ENCODE results near the gene MAP3K9.
"Not testable (repeated sequence)": the region's sequence is repeated elsewhere in the genome, so short reads cannot be mapped to it uniquely, and the experiment has no call there.

Gene MAP3K9

GRCh38 chr14:70809225-70810219 is at the start of gene MAP3K9:
Gene MAP3K9, minus strand, starts transcription at chr14:70809513. Its CDS starts 342 bp downstream, at chr14:70809171.
- peak; percentile 71 to 86 for DNase-seq (ENCODE audit: low read depth in 1 of 2, low spot score in 1 of 2)

DNA sequence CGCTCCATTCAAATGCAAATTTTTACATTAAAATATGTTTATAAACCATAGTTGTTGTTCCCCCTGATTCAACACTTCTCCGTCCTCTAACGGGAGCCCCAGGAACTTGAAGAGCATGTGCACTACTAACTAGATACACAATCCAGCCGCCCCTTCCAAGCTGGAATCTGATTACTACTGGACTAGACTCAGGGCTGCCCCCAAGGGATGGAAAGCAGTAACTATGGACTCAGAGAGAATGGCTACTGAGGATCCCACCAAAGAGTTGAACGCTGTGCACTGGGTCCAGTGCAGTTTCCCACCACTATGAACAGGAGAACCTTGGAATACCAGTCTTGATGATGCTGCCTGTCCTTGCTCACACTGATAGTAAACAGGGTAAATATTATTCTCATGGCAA is 49.3 kb upstream of the MAP3K9 start:
- no peak for DNase-seq (ENCODE audit: low read depth in 1 of 2, low spot score in 1 of 2)

DNA sequence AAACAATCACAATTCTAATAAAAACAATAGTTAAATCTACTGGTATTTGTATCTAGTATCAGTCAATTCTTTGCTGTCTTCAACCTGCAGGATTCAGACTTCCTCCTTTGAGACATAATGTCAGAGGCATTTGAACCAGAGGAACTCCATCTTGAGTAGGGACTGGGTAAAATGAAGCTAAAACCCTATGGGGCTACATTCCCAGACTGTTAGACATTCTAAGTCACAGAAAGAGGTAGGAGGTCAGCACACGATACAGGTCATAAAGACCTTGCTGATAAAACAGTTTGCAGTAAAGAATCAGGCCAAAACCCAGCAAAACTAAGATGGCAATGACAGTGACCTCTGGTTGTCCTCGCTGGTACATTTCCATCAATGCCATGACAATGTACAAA is 48.2 kb upstream of the MAP3K9 start:
- no peak for DNase-seq (ENCODE audit: low read depth in 1 of 2, low spot score in 1 of 2)

DNA sequence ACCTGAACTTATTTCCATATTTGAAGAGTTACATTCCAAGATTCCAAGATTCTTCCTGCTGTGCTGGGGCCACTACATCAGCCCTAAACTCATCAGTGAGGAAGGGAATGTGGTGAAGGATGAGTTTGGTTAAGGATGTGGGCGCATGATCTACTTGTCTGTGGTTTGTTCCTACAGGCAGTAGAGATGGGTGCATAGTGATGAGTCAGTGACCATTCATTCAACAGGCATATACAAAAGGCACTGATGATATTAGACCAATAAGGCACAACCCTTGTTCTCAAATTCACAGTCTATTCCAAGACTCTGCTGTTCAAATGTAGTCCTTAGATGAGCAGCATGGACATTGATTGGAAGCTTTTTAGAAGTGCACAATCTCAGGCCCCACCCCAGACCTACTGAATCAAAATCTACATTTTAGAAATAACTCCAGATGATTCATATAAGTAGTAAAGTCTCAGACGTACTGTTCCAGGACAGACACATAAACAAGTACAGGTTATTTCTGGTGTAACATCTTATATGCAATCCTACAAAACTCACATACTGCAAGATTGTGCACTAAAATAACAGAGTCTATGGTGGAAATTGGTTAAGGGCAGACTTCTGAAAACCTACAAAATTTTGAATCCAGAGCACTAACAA is 47.7 kb upstream of the MAP3K9 start:
- no peak for DNase-seq (ENCODE audit: low read depth in 1 of 2, low spot score in 1 of 2)

GRCh38 chr14:70855486-70855885 is 46.2 kb upstream of the MAP3K9 start:
- no peak for DNase-seq (ENCODE audit: low read depth in 1 of 2, low spot score in 1 of 2)

- DNase-seq (ENCODE audit: low read depth in 1 of 2, low spot score in 1 of 2): not testable (repeated sequence)
Measured at GRCh38 chr14:70853658-70854057, 44.3 kb upstream of the MAP3K9 start.

DNA sequence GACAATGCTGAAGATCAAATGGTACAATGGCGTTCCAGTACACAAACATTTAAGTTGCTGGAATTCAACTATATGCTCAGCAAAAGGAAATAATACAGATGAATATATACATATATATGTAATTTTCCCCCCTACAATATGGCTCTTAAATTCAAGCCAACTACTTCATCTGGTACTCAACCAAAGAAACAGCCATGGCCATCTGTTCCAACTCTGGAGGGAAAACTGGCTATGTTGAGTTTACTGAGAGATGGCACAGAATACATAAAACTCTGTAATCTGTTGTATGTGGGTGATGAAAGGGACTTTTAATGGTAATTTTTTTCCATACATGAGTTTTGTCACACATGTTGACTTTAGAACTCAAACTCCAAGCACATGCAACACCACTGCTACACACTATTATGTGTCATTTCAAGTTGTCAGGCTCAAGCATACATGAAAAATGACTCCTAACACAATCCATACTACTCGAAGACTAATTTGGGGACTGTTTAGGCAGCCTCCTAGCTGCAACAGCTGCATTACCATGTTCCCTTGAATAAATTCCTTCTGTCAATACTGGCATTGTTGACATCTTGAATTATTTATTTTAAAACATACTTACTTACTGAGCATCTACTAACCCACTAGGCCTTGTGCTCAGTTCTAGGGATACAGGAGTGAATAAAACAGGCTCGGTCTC is 38.2 kb upstream of the MAP3K9 start:
- DNase-seq (ENCODE audit: low read depth in 1 of 2, low spot score in 1 of 2): no peak

DNA sequence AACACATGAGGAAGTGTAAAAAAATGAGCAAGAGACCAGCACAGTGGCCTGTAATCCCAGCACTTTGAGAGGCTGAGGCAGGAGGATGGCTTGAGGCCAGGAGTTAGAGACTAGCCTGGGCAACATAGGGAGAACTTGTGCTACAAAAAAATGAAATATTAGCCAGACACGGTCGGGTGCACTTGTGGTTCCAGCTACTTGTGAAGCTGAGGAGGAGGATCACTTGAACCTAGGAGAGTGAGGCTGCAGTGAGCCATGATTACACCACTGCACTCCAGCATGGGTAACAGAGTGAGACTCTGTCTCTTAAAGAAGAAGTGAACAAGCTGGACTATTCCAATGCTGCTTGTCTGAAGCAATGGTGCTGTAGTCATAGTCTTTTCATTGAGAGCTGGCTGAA is 36.3 kb upstream of the MAP3K9 start:
- DNase-seq (ENCODE audit: low read depth in 1 of 2, low spot score in 1 of 2): no peak

DNA sequence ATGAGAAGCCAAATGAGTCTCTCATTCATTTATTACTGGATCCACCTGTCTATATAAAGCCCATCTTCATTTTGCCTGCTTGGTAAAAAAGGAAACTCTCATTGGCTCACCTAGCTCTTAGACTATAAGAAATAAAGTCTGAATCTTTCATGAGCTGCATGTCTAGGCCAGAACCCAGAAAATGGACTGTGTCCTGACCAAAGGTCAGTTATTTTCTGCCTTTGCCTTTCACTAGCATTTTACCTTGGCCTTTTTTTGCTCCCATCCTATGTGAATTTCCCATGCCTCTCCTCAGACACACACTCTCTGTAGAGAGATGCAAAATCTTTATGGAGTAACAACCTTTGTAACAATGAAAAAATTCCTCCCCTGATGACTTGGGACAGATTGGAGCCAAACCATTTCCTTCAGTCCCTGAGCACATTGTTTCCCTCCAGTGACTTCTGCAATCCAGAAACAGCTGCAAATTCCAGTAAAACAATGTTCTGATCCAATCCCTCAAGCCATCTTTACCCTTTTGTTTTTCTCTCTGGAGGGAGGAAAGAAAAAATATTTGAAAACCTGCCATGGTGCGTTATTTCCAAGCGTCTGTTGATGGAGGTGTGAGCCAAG is 33.6 kb upstream of the MAP3K9 start:
- DNase-seq (ENCODE audit: low read depth in 1 of 2, low spot score in 1 of 2): no peak

GRCh38 chr14:70838076-70838475 is 28.8 kb upstream of the MAP3K9 start:
- DNase-seq (ENCODE audit: low read depth in 1 of 2, low spot score in 1 of 2): no peak

DNA sequence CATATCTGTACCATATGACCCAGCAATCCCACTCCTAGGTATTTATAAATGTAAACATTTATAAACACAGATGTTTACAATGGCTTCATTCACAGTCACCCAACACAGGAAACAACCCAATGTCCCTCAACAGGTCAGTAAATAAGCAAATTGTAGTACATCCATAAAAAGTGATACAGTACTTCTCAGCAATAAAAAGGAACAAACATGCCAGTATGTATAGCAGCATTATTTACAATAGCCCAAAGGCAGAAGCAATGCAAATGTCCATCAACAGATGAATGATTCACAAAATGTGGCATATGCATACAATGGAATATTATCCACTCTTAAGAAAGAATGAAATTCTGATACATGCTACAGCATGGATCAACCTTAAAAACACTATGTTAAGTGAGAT is 27.6 kb upstream of the MAP3K9 start:
- DNase-seq (ENCODE audit: low read depth in 1 of 2, low spot score in 1 of 2): no peak

DNA sequence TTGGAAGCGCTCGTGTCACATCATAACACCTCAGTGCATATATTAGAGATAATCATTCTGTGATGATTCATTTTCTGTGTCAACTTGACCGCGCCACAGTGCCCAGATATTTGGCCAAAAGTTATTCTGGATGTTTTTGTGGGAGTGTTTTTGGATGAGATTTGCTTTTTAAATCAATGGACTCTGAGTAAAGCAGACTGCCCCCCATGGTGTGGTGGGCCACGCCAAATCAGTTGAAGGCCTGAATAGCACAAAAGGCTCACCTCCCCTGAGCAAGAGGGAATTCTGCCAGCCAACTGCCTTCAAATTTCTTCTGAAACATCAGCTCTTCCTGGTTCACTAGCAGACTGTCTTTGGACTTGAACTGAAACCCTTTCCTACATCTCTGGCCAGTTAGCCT is 24.6 kb upstream of the MAP3K9 start:
- no peak for DNase-seq (ENCODE audit: low read depth in 1 of 2, low spot score in 1 of 2)

GRCh38 chr14:70832561-70833305 is 23.4 kb upstream of the MAP3K9 start:
- no peak for DNase-seq (ENCODE audit: low read depth in 1 of 2, low spot score in 1 of 2)

DNA sequence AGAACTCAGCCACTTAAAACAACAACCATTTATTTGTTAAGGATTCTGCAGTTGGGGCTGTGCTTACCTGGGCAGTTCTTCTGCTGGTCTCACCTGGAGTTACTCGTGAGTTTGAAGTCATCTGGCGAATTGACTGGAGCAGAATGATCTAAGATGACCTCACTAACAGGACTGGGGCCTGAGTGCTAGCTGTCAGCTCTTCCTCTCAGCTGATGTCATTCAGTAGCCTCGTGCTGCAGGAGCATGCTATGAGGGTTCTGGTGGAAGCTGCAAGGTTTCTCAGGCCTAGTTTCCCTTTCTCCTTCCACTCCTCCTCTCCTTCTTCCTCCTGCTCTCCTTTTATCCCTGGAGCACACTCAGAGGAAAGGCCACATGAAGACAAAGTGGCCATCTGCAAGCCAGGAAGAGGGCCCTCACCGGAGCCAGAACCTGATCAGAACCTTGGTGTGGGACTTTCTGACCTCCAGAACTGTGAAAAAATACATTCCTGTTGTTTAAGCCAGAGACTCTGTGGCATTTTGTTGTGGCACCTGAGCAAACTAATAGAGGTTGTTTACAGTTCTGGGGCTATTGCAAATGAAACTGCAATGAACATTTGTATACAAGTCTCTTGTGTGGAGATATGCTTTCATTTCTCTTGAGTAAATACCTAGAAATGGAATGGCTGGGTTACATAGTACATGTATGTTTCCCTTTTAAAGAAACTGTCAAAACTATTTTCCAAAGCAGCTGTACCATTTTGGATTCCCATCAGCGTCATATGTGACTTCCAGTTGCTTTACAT is 21.9 kb upstream of the MAP3K9 start:
- no peak for DNase-seq (ENCODE audit: low read depth in 1 of 2, low spot score in 1 of 2)

- DNase-seq (ENCODE audit: low read depth in 1 of 2, low spot score in 1 of 2): no peak
Measured at GRCh38 chr14:70828188-70828587, 18.9 kb upstream of the MAP3K9 start.

DNA sequence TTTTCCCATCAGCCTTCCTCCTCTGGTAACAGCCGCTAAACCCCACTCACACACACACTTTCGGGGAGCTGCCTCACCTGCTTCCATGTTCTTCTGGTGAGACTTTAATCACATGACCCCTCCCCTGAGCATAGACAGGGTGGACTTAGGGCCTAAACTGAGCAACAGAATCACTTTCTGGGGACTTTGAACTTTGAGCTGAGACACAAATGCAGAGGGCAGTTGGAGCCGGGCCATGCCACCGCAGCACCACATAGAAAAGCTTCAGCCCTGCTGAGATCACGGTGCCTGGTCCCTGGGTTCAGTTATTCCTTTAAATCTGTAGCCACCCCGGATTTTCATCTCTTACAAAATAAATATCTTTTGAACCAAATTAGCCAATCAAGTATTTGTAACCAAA is 18.4 kb upstream of the MAP3K9 start:
- DNase-seq (ENCODE audit: low read depth in 1 of 2, low spot score in 1 of 2): no peak

GRCh38 chr14:70827347-70827746 is 18.0 kb upstream of the MAP3K9 start:
- no peak for DNase-seq (ENCODE audit: low read depth in 1 of 2, low spot score in 1 of 2)

GRCh38 chr14:70823281-70823680 is 14.0 kb upstream of the MAP3K9 start:
- no peak for DNase-seq (ENCODE audit: low read depth in 1 of 2, low spot score in 1 of 2)

DNA sequence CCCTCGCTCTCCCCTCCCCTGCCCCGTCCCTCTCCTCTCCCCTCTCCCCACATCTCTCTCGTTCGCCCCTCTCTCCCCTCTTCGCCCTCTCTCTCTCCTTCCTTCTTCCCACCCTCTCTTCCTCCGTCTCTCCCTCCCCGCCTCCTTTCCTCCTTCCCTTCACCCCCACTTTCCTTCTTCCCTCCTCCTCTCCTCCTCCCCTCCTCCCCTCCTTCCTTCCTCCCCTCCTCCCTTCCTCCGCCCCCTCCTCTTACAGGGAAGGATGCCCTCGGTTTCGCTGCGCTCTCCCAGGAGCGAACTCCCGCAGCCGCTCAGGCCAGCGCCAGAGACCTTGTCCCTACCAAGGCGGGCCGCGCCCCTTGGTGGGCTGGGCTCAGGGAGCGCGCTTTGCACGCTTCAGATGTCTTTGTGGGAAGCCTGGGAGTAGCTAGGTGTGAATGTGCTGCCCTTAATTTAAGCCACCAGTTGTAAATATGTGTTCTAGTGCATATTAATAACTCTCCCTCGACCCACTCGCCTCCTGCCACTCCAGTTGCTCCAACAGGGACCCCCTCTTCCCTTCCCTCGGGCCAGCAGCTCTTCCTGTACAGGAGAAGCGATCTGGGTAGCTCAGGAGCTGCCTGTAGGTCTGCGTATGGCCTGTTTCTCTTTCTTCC is 13.3 kb upstream of the MAP3K9 start:
- no peak for DNase-seq (ENCODE audit: low read depth in 1 of 2, low spot score in 1 of 2)
